DMS53 (cell line): ENCODE data around the gene NSMCE1.

Experiments
- DNase-seq: peaks from one replicate; lab custom pipeline; 2025; lab: John Stamatoyannopoulos, UW

Gene NSMCE1

GRCh38 chr16:27268376-27269299 is at the start of gene NSMCE1:
NSMCE1 (minus strand) TSS chr16:27268772; CDS start chr16:27257570, 11,202 bp downstream.
- DNase-seq, result peak; percentile 96

DNA sequence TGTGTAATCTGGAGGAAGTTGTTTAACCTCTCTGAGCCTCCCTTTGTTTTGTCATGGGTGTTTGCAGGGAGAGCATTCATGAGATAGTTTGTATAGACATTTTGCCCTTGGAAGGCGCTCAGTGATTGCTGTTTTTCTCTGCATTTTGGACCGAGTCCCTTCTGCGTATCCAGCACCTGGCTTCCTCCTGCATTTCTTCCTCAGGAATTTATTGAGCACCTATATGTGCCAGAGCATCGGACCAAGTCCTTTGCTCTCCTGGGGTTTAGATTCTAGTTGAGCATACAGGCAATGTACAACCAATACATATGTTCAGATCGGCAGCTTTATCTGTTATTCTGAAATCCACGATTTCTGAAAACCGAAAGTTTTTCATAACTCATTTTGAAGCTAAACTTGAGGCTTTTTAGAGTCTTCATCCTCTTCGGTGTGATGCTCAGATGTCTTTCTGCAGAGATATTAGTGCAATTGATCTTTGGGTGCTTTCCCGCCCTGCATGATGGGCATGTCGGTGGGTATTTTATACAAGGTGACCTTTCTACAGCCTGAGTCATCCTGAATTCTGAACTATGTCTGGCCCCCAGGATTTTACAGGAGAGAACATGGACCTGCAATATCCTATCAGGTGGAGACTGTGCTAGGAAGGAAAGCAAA is 49.3 kb upstream of the NSMCE1 start:
- no peak for DNase-seq

GRCh38 chr16:27317320-27317719 is 48.7 kb upstream of the NSMCE1 start:
- DNase-seq, result no peak

DNA sequence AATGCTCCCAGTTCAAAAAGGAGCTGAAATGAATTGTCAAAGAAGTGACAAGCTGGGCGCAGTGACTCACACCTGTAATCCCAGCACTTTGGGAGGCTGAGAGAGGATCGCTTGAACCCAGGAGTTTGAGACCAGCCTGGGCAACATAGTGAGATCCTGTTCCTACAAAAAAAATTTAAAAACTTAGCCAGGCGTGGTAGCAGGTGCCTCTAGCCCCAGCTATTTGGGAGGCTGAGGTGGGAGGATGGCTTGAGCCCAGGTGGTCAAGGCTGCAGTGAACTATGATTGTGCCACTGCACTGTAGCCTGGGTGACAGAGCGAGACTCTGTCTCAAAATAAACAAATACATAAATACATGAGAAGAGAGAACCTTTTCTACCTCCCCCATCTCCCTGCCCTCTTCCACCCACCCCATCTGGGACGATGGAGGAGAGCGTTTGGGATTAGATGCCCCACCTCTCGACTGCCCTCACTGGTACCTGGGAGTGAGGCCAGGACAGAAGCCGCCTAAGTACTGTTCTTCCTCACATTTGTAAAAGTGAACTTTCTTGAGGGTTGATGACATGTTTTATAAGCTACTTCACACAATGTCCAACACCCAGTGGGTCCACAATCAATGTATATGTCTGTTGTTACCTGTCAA is 47.6 kb upstream of the NSMCE1 start:
- no peak for DNase-seq

- DNase-seq, result no peak
Measured at GRCh38 chr16:27315333-27316037, 46.9 kb upstream of the NSMCE1 start.

GRCh38 chr16:27314986-27315332 is 46.4 kb upstream of the NSMCE1 start:
- DNase-seq, result no peak

DNA sequence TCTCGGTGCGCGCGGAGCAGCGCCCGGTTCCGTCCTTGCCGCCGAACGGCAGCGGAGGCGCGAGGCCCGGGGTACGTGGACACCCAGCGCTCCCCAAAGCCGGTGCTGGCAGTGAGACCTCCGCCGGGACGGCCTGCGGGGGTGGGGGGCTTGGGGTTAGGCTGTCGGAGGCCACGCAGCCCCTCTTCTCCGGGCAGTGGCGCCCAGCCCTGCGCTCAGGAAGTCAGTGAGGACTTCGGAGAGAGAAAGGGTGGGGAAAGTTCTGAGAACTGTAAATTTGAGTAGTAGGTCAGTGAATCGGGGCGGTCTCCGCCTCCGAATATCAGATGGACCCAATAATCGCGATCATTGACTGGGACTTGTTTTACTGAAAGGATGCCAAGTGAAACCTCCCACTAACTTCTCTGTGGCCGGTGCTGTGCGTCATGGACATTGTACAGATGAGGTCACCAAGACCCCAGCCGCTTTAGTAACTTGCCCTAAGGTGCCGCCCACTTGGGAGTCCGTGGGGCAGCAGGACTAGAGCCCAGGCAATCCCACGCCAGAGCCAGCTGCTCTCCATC is 45.7 kb upstream of the NSMCE1 start:
- peak; percentile 26 for DNase-seq

- peak; percentile 65 for DNase-seq
Measured at GRCh38 chr16:27313422-27314160, 45.0 kb upstream of the NSMCE1 start, which contains the start of gene IL4R. IL4R (plus strand) TSS chr16:27313974; CDS start chr16:27340204, 26,230 bp downstream.

GRCh38 chr16:27312580-27313421 is 44.2 kb upstream of the NSMCE1 start:
- DNase-seq, result no peak

DNA sequence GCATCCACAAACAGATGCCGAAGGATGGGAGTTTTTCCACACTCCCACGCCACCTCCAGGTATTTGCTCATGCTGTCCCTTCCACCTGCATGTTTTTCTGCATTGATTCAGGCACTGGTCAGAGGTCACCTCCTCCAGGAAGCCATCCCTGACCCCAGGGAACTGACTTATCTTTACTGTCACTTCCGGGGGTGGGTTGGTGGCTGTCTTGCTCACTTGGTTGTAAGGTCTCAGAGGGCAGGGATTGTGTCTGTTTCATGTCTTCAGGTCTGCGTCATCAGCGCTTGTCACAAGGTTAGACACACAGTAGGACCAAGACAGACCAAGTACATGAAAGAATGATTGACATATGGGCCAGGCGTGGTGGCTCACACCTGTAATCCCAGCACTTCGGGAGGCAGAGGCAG is 43.3 kb upstream of the NSMCE1 start:
- DNase-seq, result no peak

DNA sequence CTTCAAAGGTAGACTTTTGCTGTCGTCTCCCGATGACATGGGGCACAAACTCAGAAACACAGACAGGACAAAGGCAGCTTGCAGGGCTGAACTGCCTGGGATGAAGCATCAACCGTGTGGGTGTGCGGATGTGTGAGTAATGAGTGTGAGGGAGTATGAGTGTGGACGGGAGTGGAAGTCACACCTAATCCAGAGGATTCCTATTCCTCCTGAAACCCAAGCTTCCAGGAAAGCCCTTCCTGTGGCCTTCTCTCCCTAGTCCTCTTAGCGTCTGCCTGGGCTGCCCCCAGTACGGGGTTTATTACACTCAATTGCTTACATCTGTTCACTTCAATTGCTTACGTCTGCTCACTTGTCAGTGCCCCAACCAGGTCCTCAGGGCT is 42.9 kb upstream of the NSMCE1 start:
- no peak for DNase-seq

GRCh38 chr16:27310576-27311447 is 42.2 kb upstream of the NSMCE1 start:
- no peak for DNase-seq

DNA sequence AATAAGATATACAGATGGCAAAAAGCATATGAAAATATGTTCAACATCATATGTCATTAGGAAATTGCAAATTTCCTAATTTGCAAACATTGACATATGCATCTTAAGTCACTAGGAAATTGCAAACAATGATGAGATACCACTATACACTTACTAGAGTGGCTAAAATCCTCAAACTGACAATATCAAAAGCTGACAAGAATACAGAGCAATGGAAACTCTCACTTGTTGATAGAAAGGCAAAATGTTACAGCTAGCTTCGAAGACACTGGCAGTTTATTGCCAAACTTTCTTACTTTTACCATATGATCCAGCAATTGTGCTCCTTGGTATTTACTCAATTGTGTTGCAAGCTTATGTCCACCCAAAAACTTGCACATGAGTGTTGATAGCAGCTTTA is 40.2 kb upstream of the NSMCE1 start:
- no peak for DNase-seq

DNA sequence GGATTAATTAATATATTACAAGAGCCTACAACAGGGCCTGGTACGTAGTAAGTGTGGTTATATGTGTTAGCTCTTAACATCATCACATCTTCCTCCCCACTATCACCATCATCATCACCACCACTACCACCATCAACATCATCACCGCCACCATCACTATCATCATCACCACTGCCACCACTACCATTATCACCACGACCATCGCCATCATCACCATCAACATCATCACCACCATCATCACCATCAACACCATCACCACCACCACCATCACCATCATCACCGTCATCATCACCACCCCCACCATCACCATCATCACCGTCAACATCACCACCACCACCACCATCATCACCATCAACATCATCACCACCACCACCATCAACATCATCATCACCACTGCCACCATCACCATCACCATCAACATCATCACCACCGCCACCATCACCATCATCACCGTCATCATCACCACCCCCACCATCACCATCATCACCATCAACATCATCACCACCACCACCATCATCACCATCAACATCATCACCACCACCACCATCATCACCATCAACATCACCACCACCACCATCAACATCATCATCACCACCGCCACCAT is 37.4 kb upstream of the NSMCE1 start:
- no peak for DNase-seq

GRCh38 chr16:27304881-27305745 is 36.5 kb upstream of the NSMCE1 start:
- DNase-seq, result no peak

DNA sequence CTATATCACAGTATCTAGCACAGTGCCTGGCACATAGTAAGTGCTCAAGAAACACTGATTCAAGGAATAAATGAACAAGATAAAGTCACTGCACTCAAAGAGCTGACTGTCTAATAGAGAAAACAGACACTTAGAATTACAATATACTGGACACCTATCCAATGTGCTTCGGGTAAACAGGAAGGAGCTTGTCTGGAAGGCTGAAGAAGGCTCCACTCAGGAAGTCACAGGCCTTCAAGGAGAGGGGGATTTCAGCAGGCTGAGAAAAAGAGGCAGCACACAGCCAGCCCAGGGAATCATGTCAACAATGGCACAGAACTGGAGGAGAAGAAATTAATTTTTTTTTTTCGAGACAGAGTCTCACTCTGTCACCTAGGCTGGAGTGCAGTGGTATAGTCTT is 35.5 kb upstream of the NSMCE1 start:
- no peak for DNase-seq

DNA sequence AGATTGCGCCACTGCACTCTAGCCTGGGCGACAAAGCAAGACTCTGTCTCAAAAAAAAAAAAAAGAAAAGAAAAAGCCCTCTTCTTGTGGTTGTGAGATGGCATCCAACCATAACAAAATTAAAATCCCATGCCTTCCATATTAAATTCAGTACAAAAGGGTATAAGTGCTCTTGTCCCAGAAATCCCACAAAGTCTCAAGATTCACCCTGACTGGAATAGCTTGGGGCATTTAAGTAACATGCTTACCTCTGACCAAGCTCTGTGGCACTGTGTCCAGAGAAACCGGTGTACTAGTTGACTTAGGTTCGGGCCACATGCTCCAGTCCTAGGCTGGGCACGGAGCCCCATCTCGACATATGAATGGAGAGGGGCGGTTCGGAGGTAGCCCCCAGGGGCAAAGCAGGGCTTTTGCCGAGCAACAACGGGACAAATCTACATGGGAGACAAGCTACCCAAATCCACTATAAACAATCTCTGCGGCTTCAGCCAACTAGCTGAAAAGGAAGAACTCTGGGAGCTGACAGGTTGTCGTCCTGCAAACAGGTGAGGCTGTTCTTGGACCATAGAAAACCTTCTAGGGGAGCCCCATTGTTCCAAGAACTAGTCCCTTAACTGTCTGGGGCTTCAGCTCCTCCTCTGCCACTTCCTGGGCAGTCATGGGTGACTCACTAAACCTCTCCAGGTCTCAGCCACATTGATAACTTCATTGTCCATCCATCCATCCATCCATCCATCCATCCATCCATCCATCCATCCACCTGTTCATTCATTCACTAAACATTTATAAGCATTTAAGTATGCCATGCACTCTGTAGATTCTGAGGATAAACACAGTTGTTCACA is 34.9 kb upstream of the NSMCE1 start:
- no peak for DNase-seq
